Stomach (tissue), 4 donors: ENCODE results near the gene FJX1.

Experiments
- CTCF ChIP-seq, 7 experiments: fragments of 450-650 bp in 4 of 7; fragments of 200-600 bp in 3 of 7; sonication (generic) in 3 of 7; IDR thresholded peaks; one replicate each; pipeline ENCODE4 v1.5.1; 2016 to 2019; ENCODE audit warnings: antibody characterized with exemption in 7 of 7, control low read depth in 2 of 7, mild to moderate bottlenecking in 1 of 7
- EP300 ChIP-seq: sonication (generic); formaldehyde crosslinking; IDR thresholded peaks from one replicate; pipeline ENCODE4 v1.6.1; 2017; ENCODE audit warnings: antibody characterized with exemption
- POLR2A ChIP-seq, 4 donors: fragments of 450-650 bp; IDR thresholded peaks; one replicate each; pipeline ENCODE4 v1.6.1; 2016; ENCODE audit warnings: antibody characterized with exemption in 4 of 4, control low read depth in 2 of 4, mild to moderate bottlenecking in 1 of 4, moderate library complexity in 1 of 4
- POLR2AphosphoS5 ChIP-seq, 3 donors: sonication (generic); formaldehyde crosslinking; IDR thresholded peaks; one replicate each; pipeline ENCODE4 v1.6.1; 2016; ENCODE audit warnings: antibody characterized with exemption in 3 of 3

- TF ChIP-seq CTCF (IDR thresholded peaks at IDR 0.05) (no peak), EP300 (no peak), POLR2A (IDR thresholded peaks at IDR 0.05) (no peak), POLR2AphosphoS5 (IDR thresholded peaks at IDR 0.05) (no peak)
Observed at GRCh38 chr11:35631891-35632290, 13.6 kb downstream of the FJX1 start.
